ENCODE data around the gene RERE.

RERE gene

DNA sequence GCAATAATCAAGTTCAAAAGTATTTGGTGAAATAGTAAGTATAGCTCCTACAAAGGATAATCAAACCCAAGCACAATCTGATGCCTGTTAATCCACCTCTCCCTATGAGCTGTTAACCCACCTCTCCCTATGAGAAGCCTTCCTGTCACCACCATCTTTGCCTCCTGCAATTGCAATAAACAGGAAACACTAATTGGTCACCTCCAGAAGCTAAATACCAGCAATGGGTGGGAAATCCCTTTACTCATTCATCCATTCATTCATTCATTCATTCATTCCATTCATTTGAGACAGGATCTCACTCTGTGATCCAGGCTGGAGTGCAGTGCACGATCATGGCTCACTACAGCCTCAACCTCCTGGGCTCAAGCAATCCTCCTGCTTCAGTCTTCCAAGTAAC, 132.8 kb downstream of the RERE start:
- no peak for DNase-seq

DNA sequence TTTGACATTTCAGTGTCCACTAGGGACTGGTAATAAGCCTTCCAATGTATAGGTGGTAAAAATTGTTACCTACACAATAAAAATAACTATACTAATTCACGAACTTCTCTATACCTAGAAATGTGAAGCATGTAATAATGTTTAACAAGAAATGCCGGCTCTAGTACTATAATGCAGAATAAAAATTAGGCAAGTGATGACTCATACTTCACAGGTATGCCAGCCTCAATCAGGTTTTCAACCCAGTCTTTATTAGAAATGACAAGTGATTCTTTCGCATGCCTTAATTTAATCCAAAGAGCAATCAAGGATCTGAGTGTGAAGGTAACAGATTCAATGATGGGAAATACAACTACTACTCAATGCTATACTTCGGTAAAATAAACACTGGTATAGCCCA, 134.9 kb downstream of the RERE start:
- no peak for DNase-seq

GRCh38 chr1:8681911-8682310, 135.5 kb downstream of the RERE start:
- DNase-seq: no peak

GRCh38 chr1:8680664-8681650, 136.5 kb downstream of the RERE start:
- DNase-seq: no peak

DNA sequence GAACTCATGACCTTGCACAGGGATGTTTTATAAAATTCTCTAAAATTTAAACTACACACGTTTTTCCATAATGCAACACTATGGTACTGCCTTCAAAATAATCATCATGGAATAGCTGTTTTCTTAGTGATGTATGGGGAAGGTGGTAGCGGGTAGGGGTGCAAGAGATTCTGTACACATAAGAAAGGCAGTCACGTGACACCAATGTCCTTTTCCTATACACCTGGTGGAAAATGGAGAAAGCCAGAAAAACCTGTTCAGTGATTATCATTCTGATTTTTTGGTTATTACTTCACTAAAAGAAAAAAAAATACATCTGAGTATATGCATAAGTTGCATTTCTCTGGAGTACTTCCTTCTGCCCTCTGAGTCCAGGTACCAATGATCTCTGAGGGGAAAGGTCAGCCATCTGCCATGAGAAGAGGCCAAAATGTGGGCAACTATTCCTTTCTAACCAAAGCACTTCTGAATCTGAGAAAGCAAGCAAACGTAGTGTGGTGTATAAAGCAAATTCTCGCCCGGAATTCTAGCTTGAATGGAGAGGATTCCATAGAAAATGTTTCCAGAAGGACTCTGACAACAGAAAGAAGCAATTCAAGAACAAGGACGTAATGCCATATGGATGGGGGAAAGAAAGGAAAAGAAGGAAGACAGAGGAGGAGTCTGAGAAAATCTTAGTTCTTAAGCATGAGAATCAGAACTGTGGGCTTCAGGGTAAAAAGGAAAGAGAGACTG, 137.3 kb downstream of the RERE start:
- no peak for DNase-seq

- DNase-seq: no peak
These were observed 138.0 kb downstream of the RERE start for GRCh38 chr1:8679395-8679800.

DNA sequence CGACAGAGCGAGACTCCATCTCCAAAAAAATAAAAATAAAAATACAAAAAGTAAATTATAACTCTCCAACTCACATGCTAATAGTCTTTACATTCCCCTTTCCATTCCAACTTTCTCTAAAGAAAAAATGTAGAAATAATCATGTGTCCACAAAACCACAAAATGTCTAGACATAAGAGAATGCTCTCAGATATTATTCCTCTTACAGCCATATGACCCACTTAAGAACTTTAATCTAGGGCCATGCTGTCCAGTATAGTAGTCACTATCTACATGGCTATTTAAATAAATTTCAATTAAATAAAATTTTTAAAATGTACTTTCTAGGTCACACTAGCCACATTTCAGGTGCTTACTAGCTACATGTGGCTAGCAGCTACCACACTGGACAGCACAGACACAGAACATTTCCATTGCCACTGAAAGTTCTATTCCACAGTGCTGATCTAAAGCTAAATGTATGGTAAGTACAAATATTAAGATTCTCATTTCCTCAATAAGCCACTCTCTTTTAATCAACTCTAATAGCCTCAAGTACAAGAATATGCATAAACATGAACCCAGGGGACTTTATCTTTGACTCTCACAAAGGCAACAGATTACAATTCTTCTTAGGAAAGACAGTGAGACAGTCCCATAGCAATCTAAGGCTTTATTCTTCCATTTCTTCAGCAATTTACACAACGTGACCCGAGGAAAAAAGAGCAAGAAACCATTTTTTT, 138.6 kb downstream of the RERE start:
- no peak for DNase-seq

- DNase-seq: no peak
These were observed 139.7 kb downstream of the RERE start for GRCh38 chr1:8677782-8678181.

- no peak for DNase-seq
These were observed 140.6 kb downstream of the RERE start for GRCh38 chr1:8676813-8677212.

DNA sequence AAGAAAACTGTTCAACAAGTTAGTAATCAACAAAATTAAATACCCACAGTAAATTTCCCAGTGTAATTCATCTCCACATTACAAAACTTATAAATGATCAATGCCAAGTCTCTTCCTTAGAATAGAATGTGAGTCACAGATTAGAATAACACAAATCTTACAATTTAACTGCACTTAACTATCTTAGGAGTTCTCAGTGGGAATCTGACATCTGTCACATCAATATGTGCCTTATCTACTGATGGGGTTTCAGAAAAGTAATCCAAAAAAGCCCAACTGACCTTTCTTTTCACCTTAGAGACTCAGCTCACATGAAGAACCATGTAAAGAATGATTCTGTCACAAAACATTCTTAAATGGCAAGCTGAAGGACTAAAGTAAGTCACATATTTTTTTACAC, 141.4 kb downstream of the RERE start:
- no peak for DNase-seq

DNA sequence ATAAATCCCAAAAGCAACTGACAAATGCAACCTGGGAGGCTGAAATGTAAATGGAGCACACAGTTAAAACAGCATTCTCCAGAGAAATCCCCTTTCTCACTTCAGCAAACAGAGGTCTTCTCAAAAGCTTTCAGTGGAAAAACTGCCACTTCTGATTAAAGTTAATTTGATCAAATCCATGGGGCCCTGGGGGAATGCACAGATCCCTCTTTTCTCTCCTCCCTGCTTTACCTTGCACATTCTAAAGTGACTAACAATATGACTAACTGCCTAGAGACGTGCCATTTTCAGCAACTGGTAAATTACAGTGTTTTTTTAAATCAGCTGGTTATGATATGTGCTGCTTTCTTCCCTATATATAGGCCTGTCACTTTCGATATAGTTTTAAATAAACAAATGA, 142.5 kb downstream of the RERE start:
- no peak for DNase-seq

DNA sequence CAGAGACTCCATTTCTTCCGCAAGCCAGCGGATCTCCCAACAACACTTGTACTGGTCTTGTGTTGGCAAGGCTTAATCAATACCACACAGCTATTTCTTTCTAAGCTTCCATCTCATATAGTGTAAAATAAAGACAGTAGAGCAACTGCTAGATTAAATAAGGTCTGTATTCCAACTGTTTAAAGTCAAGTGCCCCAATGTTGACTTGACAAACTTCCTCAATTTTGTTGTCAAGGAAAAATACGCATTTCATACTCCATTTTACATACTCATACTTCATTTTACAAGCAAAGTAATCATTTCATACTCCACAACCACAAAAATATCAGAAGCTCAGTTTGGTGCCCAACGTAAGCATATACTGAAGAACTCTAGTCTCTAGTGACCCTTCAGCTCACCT, 143.0 kb downstream of the RERE start:
- no peak for DNase-seq

DNA sequence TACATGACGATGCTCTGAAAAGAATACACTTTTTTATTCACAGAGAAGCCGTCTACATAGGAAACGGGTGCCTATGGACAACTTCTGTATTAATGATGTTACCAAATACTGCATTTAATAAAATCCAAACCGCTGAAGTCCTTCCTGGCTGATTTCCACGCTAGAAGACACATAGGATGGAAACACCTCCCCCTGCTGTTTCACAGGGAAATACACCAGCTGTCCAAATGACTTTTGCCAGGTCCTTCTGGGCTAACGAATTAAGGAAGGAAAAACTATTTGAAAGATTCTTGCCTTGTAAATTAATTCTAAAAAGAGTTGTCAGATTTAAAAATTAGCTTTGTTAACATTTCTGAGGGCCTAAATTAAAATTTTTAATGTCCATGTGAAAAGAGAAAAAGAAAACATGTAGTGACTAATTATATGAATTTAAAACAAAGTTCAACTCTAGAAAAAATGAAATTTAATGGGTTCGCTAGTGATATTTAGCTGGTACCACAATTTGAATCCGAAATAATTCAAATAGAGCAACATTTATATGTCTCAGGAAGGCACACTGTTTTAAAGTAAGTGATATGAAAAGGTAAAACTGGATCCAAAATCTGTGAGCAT, 146.0 kb downstream of the RERE start:
- no peak for DNase-seq

GRCh38 chr1:8670371-8670818, 147.0 kb downstream of the RERE start:
- no peak for DNase-seq

- DNase-seq: no peak
These were observed 147.7 kb downstream of the RERE start for GRCh38 chr1:8669606-8670335.

DNA sequence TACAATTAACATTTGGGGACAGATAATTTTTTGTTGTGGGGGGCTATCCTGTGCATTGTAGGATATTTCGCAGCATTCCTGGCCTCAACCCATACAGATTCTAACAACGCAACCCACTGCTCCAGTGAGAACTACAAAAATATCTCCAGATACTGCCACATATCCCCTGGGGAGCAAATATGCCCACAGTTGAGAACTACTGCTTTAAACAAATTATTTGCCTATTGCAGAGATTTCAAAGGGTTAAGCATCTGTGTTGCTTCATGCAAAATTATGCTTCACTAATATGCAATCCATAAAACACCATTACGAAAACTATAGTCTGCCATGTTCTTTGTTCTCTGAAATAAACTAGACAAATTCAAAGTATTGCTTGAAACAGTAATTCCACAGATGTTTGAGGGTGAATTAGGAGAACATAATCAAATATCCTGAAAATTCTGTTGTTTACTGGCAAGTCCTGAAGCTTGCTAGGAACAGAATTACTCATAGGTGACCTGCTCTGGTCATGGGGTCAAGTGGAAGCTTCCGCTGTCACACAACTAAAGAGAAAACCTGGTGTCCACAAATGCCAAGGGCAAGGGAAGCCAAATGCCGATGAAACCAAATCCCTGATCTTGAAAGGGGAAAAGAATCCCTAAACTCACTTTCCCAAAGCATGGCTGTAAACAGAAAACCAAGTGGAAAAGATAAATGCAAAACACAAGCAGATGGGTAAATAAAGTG, 149.4 kb downstream of the RERE start:
- no peak for DNase-seq

- no peak for DNase-seq
These were observed 150.9 kb downstream of the RERE start for GRCh38 chr1:8666389-8667167.

DNA sequence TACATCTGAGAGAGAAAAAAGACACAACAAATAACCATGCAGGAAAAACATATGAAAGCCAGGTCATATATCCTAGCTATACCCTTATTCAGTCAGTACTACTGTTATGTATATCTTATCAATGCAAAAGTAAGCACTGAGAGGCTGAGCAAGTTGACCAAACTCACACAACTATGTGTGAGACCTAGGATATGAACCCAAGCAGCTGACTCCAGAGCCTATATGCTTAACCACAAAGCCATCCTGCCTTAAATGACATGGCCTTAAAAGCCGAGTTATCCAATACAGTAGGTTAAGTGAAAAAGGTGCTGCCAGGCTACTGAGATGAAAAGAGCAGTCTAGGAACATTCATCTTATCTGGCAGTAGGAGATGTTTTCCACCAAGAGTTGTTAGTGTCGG, 151.6 kb downstream of the RERE start:
- no peak for DNase-seq

DNA sequence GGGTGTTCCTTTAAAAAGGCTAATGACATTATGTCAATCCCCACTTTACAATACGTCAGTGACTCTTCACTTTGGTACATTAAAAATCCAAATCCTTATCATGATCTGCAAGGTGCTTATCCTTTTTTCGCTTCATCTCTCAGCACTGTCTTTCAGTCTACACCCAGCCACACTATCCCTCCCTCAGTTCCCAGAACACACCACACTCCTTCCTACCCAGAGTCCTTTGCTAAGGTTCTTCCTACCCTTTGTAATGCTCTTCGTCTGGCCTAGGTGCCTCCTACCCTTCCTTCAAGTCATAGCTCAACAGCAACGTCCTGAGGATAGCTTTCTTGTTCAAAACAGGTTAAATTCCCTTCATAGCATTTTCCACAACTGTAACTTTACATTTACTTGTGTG, 152.6 kb downstream of the RERE start:
- no peak for DNase-seq

DNA sequence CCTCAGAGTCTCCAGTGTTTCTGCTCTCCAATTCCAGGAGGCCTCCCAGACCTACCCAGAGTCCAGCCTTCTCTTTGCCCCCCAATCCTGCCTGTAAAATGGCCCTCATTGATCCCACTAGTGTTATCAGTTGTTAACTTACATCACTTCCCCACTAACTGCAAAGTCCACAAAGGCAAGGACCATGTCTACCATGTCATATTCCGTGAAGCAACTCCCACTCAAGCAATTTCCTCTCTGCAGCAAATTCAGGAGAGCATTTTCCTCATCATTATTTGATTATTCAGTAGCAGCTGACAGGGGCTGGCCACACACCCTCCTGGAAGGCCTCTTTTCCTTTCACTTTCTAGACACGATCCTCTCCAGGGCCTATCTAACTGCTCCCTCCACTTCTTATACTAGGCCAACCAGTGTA, 153.5 kb downstream of the RERE start:
- no peak for DNase-seq
